HEK293T (cell line): Measurements from ENCODE around the gene CEBPB.

Experiments used
- ARNT ChIP-seq: fragments of 450-650 bp; IDR thresholded peaks from 2 replicates; pipeline ENCODE4 v1.6.1; 2017; ENCODE audit warnings: mild to moderate bottlenecking
- BHLHE40 ChIP-seq: fragments of 450-650 bp; IDR thresholded peaks from 2 replicates; pipeline ENCODE4 v1.6.1; 2016; ENCODE audit warnings: mild to moderate bottlenecking, moderate library complexity, borderline replicate concordance
- FOXA1 ChIP-seq: fragments of 450-650 bp; IDR thresholded peaks from 2 replicates; pipeline ENCODE4 v1.6.1; 2016; ENCODE audit warnings: mild to moderate bottlenecking
- FOXK2 ChIP-seq: fragments of 450-650 bp; IDR thresholded peaks from 2 replicates; pipeline ENCODE4 v1.6.1; 2016; ENCODE audit warnings: mild to moderate bottlenecking
- FOXM1 ChIP-seq: fragments of 450-650 bp; IDR thresholded peaks from 2 replicates; pipeline ENCODE4 v1.6.1; 2017; ENCODE audit warnings: mild to moderate bottlenecking, borderline replicate concordance
- HDGF ChIP-seq: fragments of 450-650 bp; IDR thresholded peaks from 2 replicates; pipeline ENCODE4 v1.6.1; 2017; ENCODE audit warnings: antibody characterized with exemption, borderline replicate concordance
- PKNOX1 ChIP-seq: fragments of 450-650 bp; IDR thresholded peaks from 2 replicates; pipeline ENCODE4 v1.6.1; 2016
- SP1 ChIP-seq: fragments of 450-650 bp; IDR thresholded peaks from 2 replicates; pipeline ENCODE4 v1.6.1; 2017
- ZNF384 ChIP-seq: fragments of 450-650 bp; IDR thresholded peaks from 2 replicates; pipeline ENCODE4 v1.6.1; 2016

- no peak for TF ChIP-seq BHLHE40
- no peak for TF ChIP-seq FOXM1
- no peak for TF ChIP-seq FOXK2
- TF ChIP-seq HDGF, result no peak
- no peak for TF ChIP-seq PKNOX1
- TF ChIP-seq ZNF384, result no peak
- no peak for TF ChIP-seq FOXA1
- TF ChIP-seq ARNT, result no peak
- no peak for TF ChIP-seq SP1
These were observed 40.4 kb downstream of the CEBPB start for GRCh38 chr20:50230871-50231560.
